Left lung (tissue), 10 donors: ENCODE results near the gene LRRC17. TPM values are rescaled to one million over a fixed set of nuclear protein-coding genes. Genes with fewer than 3 reads are reported as not detected.

Experiments
- ATAC-seq: fragments of 200-7000 bp; cut with Tn5 transposase; one replicate; pipeline ENCODE4 v1.9.1; 2020; ENCODE audit warnings: moderate library complexity
- DNase-seq, 4 donors: peaks; one replicate each; pipeline ENCODE4 v3.0.0-alpha.2; 2013 to 2020
- H3K27ac ChIP-seq, 2 donors: fragments of 200-600 bp; sonication (generic) in 1 of 2; one replicate each; pipeline versions ENCODE4 v1.5.0 to v1.8.0; 2020 to 2021
- H3K27me3 ChIP-seq, 2 donors: fragments of 200-600 bp; sonication (generic) in 1 of 2; one replicate each; pipeline versions ENCODE4 v1.5.0 to v1.8.0; 2020 to 2021
- H3K36me3 ChIP-seq, 2 donors: fragments of 200-600 bp; sonication (generic) in 1 of 2; one replicate each; pipeline versions ENCODE4 v1.5.0 to v1.8.0; 2020 to 2021
- H3K4me1 ChIP-seq, 2 donors: fragments of 200-600 bp; one replicate each; pipeline ENCODE4 v1.8.0; 2021
- H3K4me3 ChIP-seq, 2 donors: fragments of 200-600 bp; sonication (generic) in 1 of 2; one replicate each; pipeline versions ENCODE4 v1.5.0 to v1.8.0; 2020 to 2021; ENCODE audit warnings: mild to moderate bottlenecking in 1 of 2
- H3K9me3 ChIP-seq, 2 donors: fragments of 200-600 bp; sonication (generic) in 1 of 2; one replicate each; pipeline versions ENCODE4 v1.5.0 to v1.8.0; 2020 to 2021
- CTCF ChIP-seq, 2 donors: fragments of 200-600 bp; sonication (generic) in 1 of 2; IDR thresholded peaks; one replicate each; pipeline versions ENCODE4 v1.5.0 to v1.8.0; 2021; ENCODE audit warnings: antibody characterized with exemption in 2 of 2
- intact Hi-C, 2 donors: fragments of 100-400 bp; cut with DNase I; formaldehyde crosslinking; loops; one replicate each; pipeline versions ENCODE4 v1.11.2 to v1.14.2; 2022
- polyA plus RNA-seq, 6 donors: library from polyadenylated mRNA; unstranded; fragments of 120-200 nt; gene quantifications; one replicate each; pipeline ENCODE4 v1.2.1, GENCODE V29; 2013; ENCODE audit not compliant: insufficient read length in 6 of 6
- total RNA-seq, 2 donors: library from RNA; stranded (reverse); fragmentation: NEBNext Ultra II Directional; extraction: Animal tissue kit (Norgen Biotek cat#: 25700); gene quantifications; one replicate each; pipeline ENCODE4 v1.2.1, GENCODE V29; 2021
- donor health status: DM: no; HTN: yes; CAD: no.
- donor health status: DM: no; HTN: no; CAD: no.

The LRRC17 gene
- total and polyA plus RNA-seq, 8 donors = 8.7 to 252 (median 216) TPM

GRCh38 chr7:102979670-102980069, 66.9 kb downstream of the LRRC17 start:
- Histone ChIP-seq H3K4me1 (no peaks in the 10 kb centered on the region), H3K4me3 (no peak overlapping the region), H3K27ac (no peak overlapping the region), H3K9me3 (peaks cover 0 to 3% of the 10 kb centered on the region in 2 donors), H3K36me3 (no peaks in the 10 kb centered on the region), H3K27me3 (no peaks in the 10 kb centered on the region)
- no peak for DNase-seq
- no peak for ATAC-seq
- TF ChIP-seq CTCF (IDR thresholded peaks at IDR 0.05) = no peak
- intact Hi-C loops = no loop called here

- H3K9me3 ChIP-seq = peaks cover 0 to 3% of the 10 kb centered on the region in 2 donors
- intact Hi-C loops = no loop called here
- H3K4me1 ChIP-seq = no peaks in the 10 kb centered on the region
- H3K4me3 ChIP-seq = no peak overlapping the region
- H3K27ac ChIP-seq = no peak overlapping the region
- H3K36me3 ChIP-seq = no peaks in the 10 kb centered on the region
- no peak for DNase-seq
- H3K27me3 ChIP-seq = no peaks in the 10 kb centered on the region
- TF ChIP-seq CTCF (IDR thresholded peaks at IDR 0.05) = no peak
- ATAC-seq = no peak
Measured at GRCh38 chr7:102981451-102981850, 68.7 kb downstream of the LRRC17 start.

- Histone ChIP-seq H3K36me3 (no peaks in the 10 kb centered on the region), H3K4me1 (no peaks in the 10 kb centered on the region), H3K9me3 (peaks cover 0 to 3% of the 10 kb centered on the region in 2 donors), H3K27me3 (no peaks in the 10 kb centered on the region), H3K27ac (no peak overlapping the region), H3K4me3 (no peak overlapping the region)
- ATAC-seq = no peak
- DNase-seq = no peak
- intact Hi-C loops = no loop called here
- TF ChIP-seq CTCF (IDR thresholded peaks at IDR 0.05) = no peak
Measured at GRCh38 chr7:102982235-102982634, 69.4 kb downstream of the LRRC17 start.

- Histone ChIP-seq H3K27ac (no peak overlapping the region), H3K4me3 (no peak overlapping the region), H3K9me3 (peaks cover 0 to 3% of the 10 kb centered on the region in 2 donors), H3K4me1 (no peaks in the 10 kb centered on the region), H3K36me3 (no peaks in the 10 kb centered on the region), H3K27me3 (no peaks in the 10 kb centered on the region)
- no peak for TF ChIP-seq CTCF (IDR thresholded peaks at IDR 0.05)
- DNase-seq = no peak
- intact Hi-C loops = no loop called here
- ATAC-seq = no peak
Measured at GRCh38 chr7:102983602-102984001, 70.8 kb downstream of the LRRC17 start.

- DNase-seq = no peak
- Histone ChIP-seq H3K36me3 (no peaks in the 10 kb centered on the region), H3K27me3 (no peaks in the 10 kb centered on the region), H3K4me1 (peaks cover 0 to 8% of the 10 kb centered on the region in 2 donors), H3K27ac (no peak overlapping the region), H3K9me3 (no peaks in the 10 kb centered on the region), H3K4me3 (no peak overlapping the region)
- no peak for TF ChIP-seq CTCF (IDR thresholded peaks at IDR 0.05)
- intact Hi-C loops = no loop called here
- no peak for ATAC-seq
Measured at GRCh38 chr7:102985176-102985783, 72.5 kb downstream of the LRRC17 start.
